CD4-positive, alpha-beta T cell treated with Interleukin-4 for 4 hours (primary cell): ENCODE data around the gene SARDH.

Experiments used
- DNase-seq: peaks from one replicate; pipeline ENCODE4 v3.0.0-alpha.2; 2020

SARDH gene

GRCh38 chr9:133712221-133713100 lies 25.7 kb downstream of the SARDH start:
- no peak for DNase-seq

- no peak for DNase-seq
These were observed 26.5 kb downstream of the SARDH start for GRCh38 chr9:133711428-133712220.

GRCh38 chr9:133710661-133711427 lies 27.3 kb downstream of the SARDH start:
- no peak for DNase-seq

- DNase-seq: no peak
These were observed 28.2 kb downstream of the SARDH start for GRCh38 chr9:133709691-133710571.

GRCh38 chr9:133709015-133709611 lies 29.0 kb downstream of the SARDH start:
- peak; percentile 61 for DNase-seq

GRCh38 chr9:133708246-133709014 lies 29.7 kb downstream of the SARDH start:
- DNase-seq: no peak

- no peak for DNase-seq
These were observed 30.3 kb downstream of the SARDH start for GRCh38 chr9:133707763-133708245.

- no peak for DNase-seq
These were observed 30.9 kb downstream of the SARDH start for GRCh38 chr9:133707065-133707762.

- DNase-seq: no peak
These were observed 31.7 kb downstream of the SARDH start for GRCh38 chr9:133706307-133707050.

GRCh38 chr9:133705576-133705975 lies 32.6 kb downstream of the SARDH start:
- no peak for DNase-seq

GRCh38 chr9:133704711-133705181 lies 33.4 kb downstream of the SARDH start:
- no peak for DNase-seq

GRCh38 chr9:133703591-133704399 lies 34.4 kb downstream of the SARDH start:
- DNase-seq: no peak

GRCh38 chr9:133702798-133703590 lies 35.2 kb downstream of the SARDH start:
- DNase-seq: no peak

- peak; percentile 60 for DNase-seq
These were observed 36.0 kb downstream of the SARDH start for GRCh38 chr9:133701981-133702797.

- DNase-seq: no peak
These were observed 36.7 kb downstream of the SARDH start for GRCh38 chr9:133701321-133701980.

GRCh38 chr9:133700819-133701320 lies 37.3 kb downstream of the SARDH start:
- no peak for DNase-seq
